Measurements from ENCODE around the gene KLHL25. TPM values are rescaled to one million over a fixed set of nuclear protein-coding genes. Genes with fewer than 3 reads are reported as not detected.

The KLHL25 gene
- total RNA-seq, 2 donors from 2014 or later, result 15.0 to 18.1 TPM

DNA sequence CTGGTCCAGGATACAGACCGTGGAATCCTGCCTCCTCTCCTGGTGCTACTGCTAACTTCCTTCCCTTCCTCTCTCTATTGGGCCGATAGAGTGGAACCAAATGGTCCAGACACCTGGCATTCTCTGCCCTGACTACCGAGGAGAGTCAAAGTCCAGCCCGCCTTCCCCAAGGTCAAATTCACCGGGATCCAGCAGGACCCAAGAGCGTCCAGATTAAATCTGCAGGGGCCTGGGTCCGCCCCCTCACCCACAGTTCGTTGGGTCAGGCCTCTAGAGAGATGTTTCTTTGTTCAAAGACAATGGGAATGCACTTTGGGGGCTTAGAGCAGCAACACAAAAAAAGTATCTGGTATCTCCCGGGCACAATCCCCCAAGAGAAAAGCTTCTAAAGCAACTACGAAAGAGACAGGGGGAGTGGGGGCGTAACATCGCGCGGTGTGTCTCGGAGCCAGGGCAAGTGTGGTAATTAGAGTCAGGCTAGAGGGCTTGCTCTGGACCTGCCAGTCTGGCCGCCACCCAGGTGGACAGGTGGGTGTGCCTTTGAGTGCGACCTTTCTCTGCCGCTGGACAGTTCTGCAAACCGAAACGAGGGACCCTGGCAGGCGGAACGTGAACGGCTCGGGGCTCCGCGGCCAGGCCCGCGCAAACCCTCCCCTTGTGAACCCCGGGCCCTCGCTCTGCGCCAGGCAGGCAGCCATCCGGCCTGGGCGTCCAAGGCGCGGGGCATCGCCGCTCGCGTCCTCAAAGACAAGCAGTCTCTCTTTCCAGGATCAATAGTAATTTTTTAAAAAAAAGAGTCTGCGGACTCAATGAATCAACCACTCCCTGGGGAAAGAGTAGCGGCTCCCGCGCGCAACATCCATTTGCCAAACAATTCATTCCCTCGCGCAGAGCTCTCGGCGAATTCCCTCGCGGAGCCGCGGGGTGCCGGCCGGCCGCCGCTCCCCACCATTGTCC, 806 bp downstream of the KLHL25 start:
- ATAC-seq (ENCODE audit: insufficient number of reproducible peaks, low FRiP score, low read depth), result no peak
- Histone ChIP-seq H3K27me3 (replicated peaks; ENCODE audit: insufficient read depth) (no peaks in the 10 kb centered on the region), H3K9me3 (no peaks in the 10 kb centered on the region), H3K36me3 (no peaks in the 10 kb centered on the region), H3K4me3 (peak overlapping the region; percentile 98), H3K27ac (peak overlapping the region; percentile 92 to 94), H3K4me1 (ENCODE audit: control insufficient read depth in 1 of 2, low read depth in 2 of 2) (peaks cover 8 to 27% of the 10 kb centered on the region in 2 donors)
- TF ChIP-seq, protein P1, sequence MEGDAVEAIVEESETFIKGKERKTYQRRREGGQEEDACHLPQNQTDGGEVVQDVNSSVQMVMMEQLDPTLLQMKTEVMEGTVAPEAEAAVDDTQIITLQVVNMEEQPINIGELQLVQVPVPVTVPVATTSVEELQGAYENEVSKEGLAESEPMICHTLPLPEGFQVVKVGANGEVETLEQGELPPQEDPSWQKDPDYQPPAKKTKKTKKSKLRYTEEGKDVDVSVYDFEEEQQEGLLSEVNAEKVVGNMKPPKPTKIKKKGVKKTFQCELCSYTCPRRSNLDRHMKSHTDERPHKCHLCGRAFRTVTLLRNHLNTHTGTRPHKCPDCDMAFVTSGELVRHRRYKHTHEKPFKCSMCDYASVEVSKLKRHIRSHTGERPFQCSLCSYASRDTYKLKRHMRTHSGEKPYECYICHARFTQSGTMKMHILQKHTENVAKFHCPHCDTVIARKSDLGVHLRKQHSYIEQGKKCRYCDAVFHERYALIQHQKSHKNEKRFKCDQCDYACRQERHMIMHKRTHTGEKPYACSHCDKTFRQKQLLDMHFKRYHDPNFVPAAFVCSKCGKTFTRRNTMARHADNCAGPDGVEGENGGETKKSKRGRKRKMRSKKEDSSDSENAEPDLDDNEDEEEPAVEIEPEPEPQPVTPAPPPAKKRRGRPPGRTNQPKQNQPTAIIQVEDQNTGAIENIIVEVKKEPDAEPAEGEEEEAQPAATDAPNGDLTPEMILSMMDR (IDR thresholded peaks at IDR 0.05), result no peak
- no peak for DNase-seq (ENCODE audit: low spot score)

DNA sequence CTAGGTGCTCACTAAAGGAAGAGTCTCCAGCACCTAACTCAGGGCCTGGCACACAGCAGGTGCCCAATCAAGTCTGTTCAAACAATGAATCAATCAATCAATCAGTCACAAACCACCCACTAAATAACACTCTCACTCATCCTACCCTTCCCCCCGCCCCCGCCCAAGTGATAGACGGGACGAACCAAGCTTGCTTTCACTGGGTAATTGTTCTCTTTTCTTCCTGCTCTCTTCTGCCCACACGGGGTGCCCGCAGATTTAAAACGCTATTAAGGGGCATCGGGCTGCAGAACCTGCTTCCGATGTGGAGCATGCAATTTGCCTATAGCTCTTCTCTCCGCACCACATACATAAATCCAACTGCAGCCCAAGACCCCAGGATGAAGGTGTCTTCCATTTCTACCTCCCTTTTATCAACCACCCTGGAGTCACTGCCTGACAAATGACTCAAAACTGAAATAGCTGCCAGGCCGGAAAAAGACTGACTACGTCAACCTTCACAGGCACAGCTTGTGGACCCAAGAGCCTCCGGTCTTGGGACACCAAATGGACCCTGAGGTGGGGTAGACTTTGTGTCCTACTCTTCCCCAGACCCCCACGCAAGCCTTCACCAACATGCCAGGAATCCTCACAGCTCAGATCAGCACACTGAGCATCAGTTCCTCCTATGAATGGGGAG, 1.7 kb downstream of the KLHL25 start:
- TF ChIP-seq, protein P1 (IDR thresholded peaks at IDR 0.05), result no peak
- Histone ChIP-seq H3K27ac (no peak overlapping the region), H3K27me3 (replicated peaks; ENCODE audit: insufficient read depth) (no peaks in the 10 kb centered on the region), H3K36me3 (no peaks in the 10 kb centered on the region), H3K4me3 (peak overlapping the region; percentile 98), H3K4me1 (ENCODE audit: control insufficient read depth in 1 of 2, low read depth in 2 of 2) (peaks cover 8 to 27% of the 10 kb centered on the region in 2 donors), H3K9me3 (no peaks in the 10 kb centered on the region)
- DNase-seq (ENCODE audit: low spot score), result no peak
- ATAC-seq (ENCODE audit: insufficient number of reproducible peaks, low FRiP score, low read depth), result no peak

DNA sequence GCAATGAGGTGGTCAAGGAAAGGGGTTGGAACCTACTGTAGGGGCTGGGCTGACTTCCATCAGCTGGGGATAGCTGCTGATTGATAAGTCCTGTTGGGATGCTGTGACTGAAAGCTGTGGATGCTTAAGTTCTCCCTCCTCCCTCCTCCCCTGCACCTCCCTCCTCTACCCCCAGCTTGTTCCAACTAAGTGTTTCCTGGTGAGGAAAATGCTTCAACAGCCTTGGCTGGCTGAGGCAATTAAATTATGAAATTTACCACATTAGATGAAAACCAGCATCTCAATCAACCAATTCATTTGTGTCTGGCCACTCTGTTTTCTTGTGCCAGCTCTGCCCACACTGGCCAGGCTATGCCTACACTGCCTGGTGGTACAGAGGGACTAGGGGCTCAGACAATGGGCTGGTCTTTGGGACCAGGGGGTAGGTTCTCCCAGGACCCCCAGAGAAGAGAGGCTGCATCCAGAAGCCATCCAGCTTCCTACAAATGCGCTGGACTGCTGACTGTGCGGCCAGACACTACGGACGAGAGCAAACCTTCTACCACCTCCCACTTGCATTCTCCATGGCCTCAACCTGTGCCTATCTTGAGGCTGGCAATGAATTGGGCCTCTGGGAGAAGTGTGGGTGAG, 2.5 kb downstream of the KLHL25 start:
- Histone ChIP-seq H3K27ac (no peak overlapping the region), H3K9me3 (no peaks in the 10 kb centered on the region), H3K4me1 (ENCODE audit: control insufficient read depth in 1 of 2, low read depth in 2 of 2) (peaks cover 8 to 27% of the 10 kb centered on the region in 2 donors), H3K36me3 (no peaks in the 10 kb centered on the region), H3K4me3 (no peak overlapping the region), H3K27me3 (replicated peaks; ENCODE audit: insufficient read depth) (no peaks in the 10 kb centered on the region)
- ATAC-seq (ENCODE audit: insufficient number of reproducible peaks, low FRiP score, low read depth) (no peak), DNase-seq (ENCODE audit: low spot score) (no peak)
- TF ChIP-seq, protein P1 (IDR thresholded peaks at IDR 0.05), result no peak

DNA sequence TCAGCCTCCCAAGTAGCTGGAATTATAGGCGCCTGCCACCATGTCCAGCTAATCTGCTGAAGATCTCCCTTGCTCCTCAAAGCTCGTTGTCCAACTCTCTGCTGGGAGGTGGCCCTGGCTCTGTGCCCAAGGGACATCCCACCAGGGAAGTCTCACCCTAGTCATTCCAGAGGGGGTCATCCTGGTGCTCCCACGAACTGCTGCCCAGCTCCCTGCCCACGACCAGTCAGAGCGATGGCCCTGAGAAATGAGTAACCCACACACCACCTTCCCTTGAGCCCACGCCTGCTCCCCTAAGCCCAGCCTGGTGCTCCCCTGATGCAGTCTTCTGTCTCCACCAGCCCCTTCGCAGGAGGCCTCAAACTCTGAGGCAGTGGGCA, 5.2 kb downstream of the KLHL25 start:
- DNase-seq (ENCODE audit: low spot score) (no peak), ATAC-seq (ENCODE audit: insufficient number of reproducible peaks, low FRiP score, low read depth) (no peak)
- no peaks in the 10 kb centered on the region for H3K27me3 ChIP-seq (replicated peaks; ENCODE audit: insufficient read depth)
- no peaks in the 10 kb centered on the region for H3K9me3 ChIP-seq
- H3K36me3 ChIP-seq, result no peaks in the 10 kb centered on the region
- TF ChIP-seq, protein P1 (IDR thresholded peaks at IDR 0.05), result no peak
- no peak overlapping the region for H3K4me3 ChIP-seq
- peaks cover 20 to 39% of the 10 kb centered on the region in 2 donors for H3K4me1 ChIP-seq (ENCODE audit: control insufficient read depth in 1 of 2, low read depth in 2 of 2)
- no peak overlapping the region for H3K27ac ChIP-seq

All from thoracic aorta (tissue), 2 donors.